HCT116 (cell line): ENCODE measurements around the gene CCNL1.

ENCODE experiments used
- ATF3 ChIP-seq: IDR thresholded peaks from 2 replicates; pipeline ENCODE4 v1.6.1; 2012
- CTCF ChIP-seq, 3 experiments: fragments of 200-600 bp in 1 of 3; sonication (generic) in 1 of 3; IDR thresholded peaks in 2 of 3; conservative IDR thresholded peaks in 1 of 3; 2 replicates each; pipeline ENCODE4 v1.5.1; 2012 to 2017; ENCODE audit warnings: low read depth in 2 of 3, low read length in 2 of 3, antibody characterized with exemption in 1 of 3, borderline replicate concordance in 1 of 3, control low read depth in 1 of 3, mild to moderate bottlenecking in 1 of 3, mixed read lengths in 1 of 3, mixed run types in 1 of 3, moderate library complexity in 1 of 3; ENCODE audit not compliant: insufficient read depth in 1 of 3
- EZH2 ChIP-seq: fragments of 200-600 bp; sonication (generic); IDR thresholded peaks from 2 replicates; pipeline ENCODE4 v1.6.1; 2017; ENCODE audit warnings: antibody characterized with exemption, mixed run types
- EZH2phosphoT487 ChIP-seq: fragments of 200-600 bp; IDR thresholded peaks from 2 replicates; pipeline ENCODE4 v1.6.1; 2018; ENCODE audit warnings: antibody characterized with exemption, borderline replicate concordance
- POLR2A ChIP-seq: IDR thresholded peaks from 2 replicates; pipeline ENCODE4 v1.7.0; 2011; ENCODE audit warnings: borderline replicate concordance; ENCODE audit not compliant: insufficient read depth, insufficient read length; ENCODE audit errors: extremely low read depth
- SIN3A ChIP-seq: IDR thresholded peaks from 2 replicates; pipeline ENCODE4 v1.6.1; 2012; ENCODE audit warnings: low read depth
- TCF7L2 ChIP-seq: IDR thresholded peaks from 2 replicates; pipeline ENCODE4 v1.7.0; 2011; ENCODE audit warnings: borderline replicate concordance, inconsistent platforms; ENCODE audit not compliant: insufficient read depth, insufficient read length; ENCODE audit errors: extremely low read depth
- ZBTB33 ChIP-seq: IDR thresholded peaks from 2 replicates; pipeline ENCODE4 v1.6.1; 2011; ENCODE audit warnings: mild to moderate bottlenecking, low read length, moderate library complexity; ENCODE audit not compliant: insufficient replicate concordance; ENCODE audit errors: extremely low read depth
- ZFX ChIP-seq: fragments of 450-650 bp; IDR thresholded peaks from 2 replicates; pipeline ENCODE4 v1.6.1; 2017

DNA sequence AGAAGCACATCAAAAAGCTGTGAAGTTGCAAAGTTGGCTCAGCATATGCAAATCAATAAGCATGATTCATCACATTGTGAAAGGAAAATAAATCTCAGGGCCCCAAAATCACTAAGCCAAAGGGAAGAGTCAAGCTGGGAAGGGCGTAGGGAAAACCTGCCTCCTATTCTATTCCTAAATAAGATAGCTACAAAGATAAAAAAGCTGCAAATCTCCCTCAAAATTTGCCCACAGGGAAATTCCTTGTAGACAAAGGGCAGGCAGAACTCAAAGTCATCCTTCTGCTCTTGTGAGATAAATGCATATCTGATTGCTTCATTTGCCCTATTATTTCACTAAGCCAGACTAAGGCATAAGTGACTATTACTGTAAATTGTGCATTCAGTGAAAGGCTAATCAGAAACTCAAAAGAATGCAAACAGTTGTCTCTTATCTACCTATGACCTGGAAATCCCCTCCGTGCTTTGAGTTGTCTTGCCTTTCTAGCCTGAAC is 30.5 kb upstream of the CCNL1 start:
- TF ChIP-seq ATF3 (no peak), CTCF (IDR thresholded peaks at IDR 0.05 in 2 of 3, conservative IDR thresholded peaks at IDR 0.05 in 1 of 3; ENCODE audit: borderline replicate concordance in 1 of 3, insufficient read depth in 1 of 3, low read depth in 2 of 3, low read length in 2 of 3) (no peak), ZFX (no peak), POLR2A (no peak), TCF7L2 (no peak), ZBTB33 (no peak), EZH2phosphoT487 (no peak), EZH2 (no peak), SIN3A (no peak)
